ENCODE results near the gene C13orf46. TPM values are rescaled to one million over a fixed set of nuclear protein-coding genes. Genes with fewer than 3 reads are reported as not detected.

C13orf46 gene
- total RNA-seq, 1 donor from 2014 or later, result 0.65 TPM

DNA sequence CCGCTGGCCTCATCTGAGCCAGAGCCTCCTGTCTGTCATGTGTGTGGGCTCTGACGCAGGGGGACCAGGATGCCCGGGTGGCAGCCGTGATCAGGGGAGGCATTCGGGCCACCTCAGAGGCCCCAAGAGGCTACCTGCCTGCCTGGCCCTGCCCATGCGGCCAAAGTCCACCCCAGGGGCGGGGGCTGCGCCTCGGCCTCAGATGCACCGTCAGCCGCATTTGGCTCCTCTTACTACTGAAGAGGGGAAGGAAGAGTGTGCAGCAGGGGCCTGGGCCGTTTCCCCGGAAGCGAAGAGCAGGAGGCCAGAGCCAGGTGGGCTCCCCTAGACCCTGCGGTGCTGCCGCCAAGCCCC is 34.0 kb downstream of the C13orf46 start:
- DNase-seq (ENCODE audit: low read depth), result no peak

DNA sequence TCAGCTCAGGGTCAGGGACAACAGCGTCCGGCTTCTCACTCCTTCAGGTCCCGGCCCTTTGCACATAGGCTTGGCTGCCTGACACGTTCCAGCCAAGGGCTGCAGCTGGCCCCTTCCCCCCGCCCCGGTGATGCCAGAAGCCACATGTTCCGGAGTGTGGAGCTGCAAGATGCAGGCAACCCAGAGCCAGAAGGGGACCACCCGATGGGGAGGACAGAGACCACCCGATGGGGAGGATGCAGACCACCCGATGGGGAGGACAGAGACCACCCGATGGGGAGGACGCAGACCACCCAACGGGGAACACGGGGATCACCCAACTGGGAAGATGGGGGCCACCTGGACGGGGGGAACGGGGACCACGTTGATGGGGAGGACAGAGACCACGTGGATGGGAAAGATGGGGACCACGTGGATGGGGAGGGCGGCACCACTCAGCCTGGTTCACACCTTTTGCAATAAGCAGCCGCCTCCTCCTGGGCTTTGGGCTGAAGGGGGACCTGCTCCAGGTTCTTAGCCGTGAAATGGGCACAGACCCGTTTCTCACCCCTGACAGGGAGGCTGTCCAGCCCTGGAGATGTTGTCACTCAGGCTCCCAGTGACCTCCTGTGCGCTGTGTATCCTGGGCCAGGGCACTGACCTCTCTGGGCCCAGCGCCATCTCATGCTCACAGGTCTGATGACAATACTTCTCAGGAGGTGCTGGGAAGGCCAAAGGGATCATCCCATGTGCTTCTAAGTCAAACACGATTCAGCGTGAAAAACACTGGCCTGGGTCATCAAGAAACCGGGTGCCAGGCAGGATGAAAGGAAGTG is 34.5 kb downstream of the C13orf46 start:
- no peak for DNase-seq (ENCODE audit: low read depth)

DNA sequence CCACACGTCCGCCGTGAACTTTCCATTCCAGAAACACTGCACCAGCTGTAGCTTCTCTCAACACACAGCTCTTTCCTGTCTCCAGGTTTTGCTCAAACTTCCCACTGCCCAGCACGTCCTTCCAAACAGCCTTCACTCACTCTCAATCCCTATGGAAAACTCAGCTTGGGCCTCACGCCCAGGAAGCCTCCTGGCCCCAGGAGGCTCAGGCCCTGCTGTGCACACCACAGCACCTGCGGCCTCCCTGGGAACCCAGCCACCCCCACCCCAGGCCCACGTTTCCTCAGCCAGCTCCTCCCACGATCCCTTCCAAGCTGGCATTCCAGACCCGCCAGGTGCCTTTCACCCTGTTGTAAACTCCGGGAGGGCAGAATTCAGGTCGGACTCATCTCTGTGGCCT is 35.2 kb downstream of the C13orf46 start:
- no peak for DNase-seq (ENCODE audit: low read depth)

DNA sequence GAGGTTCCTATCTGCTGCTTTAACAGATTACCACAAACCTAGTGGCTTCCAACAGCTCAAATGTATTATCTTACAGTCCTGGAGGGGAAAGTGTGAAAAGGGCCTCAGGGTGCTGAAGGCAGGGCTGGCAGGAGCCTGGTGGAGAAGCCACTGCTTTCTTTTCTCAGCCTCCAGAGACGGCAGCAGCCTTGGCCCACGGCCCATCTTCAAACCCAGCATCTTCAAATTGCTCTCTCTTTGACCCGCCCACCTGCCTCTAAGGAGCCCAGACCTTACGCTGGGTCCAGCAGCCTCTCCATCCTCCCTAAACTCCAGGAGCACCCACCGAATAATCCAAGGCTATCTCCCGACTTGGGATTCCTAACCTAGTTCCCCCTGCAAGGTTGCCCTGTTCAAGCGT is 35.6 kb downstream of the C13orf46 start:
- DNase-seq (ENCODE audit: low read depth), result no peak

DNA sequence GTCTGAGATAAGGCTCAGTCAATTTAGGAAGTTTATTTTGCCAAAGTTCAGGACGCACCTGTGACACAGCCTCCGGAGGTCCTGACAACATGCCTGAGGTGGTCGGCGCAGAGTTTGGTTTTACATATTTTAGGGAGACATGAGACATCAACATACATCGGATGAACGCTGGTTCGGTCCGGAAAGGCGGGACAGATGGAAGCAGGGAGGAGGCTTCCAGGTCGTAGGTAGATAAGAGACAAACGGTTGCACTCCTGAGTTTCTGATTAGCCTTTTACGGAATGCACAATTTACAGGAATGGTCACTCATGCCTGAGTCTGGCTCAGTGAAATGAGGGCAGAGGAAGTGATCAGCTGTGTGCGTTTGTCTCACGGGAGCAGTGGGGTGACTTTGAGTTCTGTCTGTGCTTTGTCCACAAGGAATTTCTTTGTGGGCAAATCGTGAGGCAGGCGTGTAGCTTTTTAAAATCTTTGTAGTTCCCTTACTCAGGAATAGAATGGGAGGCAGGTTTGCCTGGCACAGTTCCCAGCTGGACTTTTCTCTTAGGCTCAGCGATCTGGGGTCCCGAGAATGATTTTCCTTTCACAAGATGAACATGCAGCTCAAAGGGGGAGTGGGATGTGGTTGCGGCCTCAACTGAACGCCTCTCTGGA is 36.2 kb downstream of the C13orf46 start:
- DNase-seq (ENCODE audit: low read depth), result peak; percentile 11

DNA sequence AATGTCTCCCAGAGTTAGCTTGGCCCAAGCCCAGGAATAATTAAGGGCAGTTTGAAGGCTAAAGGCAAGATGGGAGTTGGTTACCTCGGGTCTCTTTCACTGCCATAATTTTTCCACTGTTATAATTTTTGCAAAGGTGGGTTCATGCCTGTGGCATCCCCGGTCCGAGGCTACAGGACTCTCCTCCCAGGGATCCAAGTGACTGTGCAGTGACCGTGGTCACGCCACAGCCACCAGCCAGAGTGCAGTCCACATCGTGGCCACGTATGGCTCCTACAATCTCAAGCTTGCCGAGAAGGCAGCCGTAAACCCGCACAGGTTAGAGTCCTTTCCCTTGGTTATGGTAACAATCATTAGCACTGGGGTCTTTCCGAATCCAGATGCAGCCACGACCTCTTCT is 36.8 kb downstream of the C13orf46 start:
- DNase-seq (ENCODE audit: low read depth), result no peak

DNA sequence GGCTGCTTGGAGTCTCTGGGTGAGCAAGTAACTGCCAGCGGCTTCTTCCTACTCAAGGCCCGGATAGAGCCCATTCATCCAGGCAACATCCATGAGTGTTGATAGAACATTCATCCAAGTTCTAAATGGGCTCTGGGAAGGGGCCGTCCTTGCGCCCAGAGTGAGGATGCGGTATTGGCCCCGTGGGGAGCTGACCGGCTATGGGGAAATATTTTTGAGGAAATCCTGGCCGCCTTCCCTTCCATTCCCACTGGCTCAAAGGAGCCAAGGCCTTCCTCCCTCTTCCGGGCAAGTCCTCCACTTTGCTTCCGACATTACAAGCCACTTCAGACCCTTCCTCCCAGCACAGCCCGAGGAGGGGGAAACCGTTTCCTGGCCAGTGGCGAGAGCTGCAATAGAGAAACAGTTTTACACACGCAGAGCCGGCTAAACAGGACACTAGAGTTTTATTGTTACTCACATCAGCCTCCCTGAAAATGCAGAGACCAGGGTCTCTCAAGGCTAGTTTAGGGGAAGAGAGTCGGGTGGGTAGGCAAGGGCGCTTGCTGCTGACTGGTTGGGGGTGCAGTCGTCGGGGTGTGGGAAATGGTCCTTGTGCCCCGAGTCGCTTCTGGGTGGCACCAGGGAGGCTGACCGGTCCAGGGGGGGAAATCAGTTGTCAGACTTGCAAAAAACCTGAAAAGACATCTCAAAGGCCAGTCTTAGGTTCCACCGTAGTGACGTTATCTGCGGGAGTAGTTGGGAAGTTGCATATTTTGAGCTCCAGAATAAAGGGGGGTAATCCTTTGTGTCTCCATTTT is 37.5 kb downstream of the C13orf46 start:
- no peak for DNase-seq (ENCODE audit: low read depth)

DNA sequence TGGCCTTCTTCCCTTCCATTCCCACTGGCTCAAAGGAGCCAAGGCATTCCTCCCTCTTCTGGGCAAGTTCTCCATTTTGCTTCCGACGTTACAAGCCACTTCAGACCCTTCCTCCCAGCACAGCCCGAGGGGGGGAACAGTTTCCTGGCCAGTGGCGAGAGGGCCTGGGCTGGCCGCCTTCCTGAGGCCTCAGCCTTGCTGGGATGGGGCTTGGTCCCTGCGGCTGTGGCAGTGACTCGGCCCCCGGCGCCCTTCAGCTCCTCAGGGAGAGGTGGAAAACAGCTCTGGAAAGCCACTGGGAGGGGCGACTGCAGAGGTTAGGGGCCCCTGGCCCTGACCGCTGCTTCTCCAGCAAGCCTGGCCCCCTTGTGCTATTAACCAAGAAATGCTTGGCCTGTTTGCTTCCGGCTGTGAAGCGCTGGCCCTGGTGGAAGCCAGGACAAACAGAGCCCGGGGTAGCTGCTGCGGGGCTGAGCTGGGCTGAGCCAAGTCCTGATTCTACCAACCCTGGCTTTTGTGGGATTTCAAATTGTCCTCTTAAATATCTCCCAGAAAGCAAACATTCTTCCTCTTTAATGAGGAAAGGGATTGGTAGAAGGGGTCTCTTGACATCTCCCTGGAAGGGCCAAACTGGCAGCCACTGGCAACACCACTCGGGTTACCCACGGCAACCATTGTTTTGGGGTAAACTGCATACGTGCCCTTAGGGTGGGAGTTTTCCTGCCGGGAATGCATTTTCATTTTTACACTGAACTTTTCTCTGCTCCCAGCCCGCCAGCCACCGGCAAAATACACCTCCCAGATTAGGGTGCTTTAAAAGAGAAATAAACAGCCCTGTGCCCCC is 38.7 kb downstream of the C13orf46 start:
- no peak for DNase-seq (ENCODE audit: low read depth)

DNA sequence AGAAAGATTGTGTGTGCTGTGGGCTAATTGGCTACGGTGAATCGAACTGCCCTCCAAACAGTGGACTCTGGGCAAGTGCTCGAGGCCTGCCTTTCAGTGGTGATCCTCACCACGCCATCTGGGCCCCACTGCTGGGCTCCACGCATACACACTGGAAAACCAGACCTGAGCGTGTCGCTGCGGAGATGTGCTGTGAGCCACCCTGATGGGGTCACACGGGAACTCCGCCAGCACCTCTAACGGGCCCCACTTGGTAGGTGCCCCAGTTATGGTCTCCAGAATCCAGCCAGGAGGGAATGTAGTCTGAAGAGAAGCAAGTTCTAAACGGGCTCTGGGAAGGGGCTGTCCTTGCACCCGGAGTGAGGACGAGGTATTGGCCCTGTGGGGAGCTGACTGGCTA is 39.3 kb downstream of the C13orf46 start:
- no peak for DNase-seq (ENCODE audit: low read depth)

DNA sequence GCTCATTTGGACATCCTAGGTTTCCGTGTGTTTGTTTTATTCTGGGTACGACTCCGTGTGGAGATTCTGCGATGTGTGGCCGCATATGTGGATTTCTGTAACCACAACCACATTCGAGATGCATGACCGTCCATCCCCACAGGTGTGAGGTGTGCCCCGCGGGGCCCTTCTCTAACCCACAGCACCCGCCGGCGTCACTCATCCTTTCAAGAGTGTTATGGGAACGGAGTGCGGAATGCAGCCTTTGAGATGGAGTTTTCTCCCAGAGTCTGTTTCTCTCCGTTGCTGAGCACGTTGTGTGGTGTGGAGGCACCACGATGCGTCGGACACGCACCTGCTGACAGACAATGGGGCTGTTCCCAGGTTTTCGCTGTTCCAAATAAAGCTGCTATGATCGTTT is 40.0 kb downstream of the C13orf46 start:
- DNase-seq (ENCODE audit: low read depth), result no peak

DNA sequence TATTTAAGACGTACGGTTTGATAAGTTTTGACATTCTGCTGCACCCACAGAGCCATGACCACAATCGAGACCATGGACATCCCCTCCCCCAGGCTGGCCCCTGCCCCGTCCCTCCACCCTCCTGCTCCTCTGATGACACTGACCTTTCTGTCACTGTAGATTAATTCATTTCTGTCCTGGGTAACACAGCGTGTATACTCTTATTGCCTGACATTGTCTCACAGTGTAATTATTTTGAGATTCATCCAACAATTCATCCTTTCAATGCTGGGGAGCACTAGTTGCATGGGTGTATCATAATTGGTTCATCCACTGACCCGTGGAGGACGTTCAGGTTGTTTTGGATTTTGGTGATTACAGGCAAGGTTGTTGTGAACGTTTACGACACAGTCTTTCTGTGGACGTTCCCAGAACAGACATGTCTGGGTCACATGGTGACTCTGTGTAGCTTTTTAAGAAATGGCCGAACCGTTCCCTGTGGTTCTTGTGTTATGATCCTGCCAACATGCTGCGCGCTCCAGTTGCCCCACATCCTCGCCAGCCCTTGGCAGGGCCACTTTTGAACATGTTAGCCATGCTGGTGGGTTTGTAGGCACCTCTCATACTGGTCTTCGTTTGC is 41.9 kb downstream of the C13orf46 start:
- no peak for DNase-seq (ENCODE audit: low read depth)

DNA sequence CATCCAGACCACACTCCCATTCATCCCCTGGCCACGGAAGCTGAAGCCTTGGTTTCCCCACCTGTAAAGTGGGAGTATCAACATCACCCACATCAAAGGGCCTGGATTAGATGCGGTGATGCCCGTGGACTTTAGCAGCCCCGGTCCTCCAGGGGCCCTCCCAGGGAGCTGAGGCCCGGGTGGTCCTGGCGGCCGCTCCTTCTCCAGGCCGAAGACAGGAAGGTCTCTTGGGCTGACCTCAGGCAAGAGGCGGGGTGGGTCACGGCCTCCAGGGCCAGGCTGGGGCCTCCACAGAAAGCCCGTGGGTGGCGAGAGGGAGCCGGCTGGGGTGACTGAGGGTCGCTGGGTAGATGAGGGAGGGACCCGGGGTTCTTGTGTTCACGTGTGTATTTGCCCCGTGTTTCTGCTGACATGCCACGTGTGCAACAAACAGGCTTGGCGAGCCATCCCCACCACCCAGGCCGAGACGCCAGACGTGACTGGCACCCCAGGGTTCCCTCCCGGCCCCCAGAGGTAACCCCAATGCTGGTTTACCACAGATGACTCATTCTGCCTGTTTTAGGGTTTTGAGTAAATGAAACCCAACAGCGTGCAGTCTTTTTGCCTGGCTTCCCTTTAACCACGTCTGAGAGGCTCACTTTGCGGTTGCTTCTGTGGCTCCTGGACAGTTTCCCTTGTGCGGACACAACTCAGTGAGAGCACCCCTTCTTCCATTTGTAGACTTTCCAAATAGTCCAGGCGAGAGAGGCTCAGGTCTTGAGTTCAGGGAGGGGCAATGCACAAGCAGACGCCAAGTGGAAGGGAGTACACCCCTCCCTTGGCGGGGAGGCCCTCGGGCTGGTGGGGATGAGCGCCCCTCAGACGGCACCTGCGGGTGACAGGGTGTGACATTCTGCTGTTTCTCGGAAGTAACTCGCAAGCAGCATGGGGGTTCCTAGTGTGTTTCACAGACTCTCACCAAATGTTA is 42.9 kb downstream of the C13orf46 start:
- no peak for DNase-seq (ENCODE audit: low read depth)

DNA sequence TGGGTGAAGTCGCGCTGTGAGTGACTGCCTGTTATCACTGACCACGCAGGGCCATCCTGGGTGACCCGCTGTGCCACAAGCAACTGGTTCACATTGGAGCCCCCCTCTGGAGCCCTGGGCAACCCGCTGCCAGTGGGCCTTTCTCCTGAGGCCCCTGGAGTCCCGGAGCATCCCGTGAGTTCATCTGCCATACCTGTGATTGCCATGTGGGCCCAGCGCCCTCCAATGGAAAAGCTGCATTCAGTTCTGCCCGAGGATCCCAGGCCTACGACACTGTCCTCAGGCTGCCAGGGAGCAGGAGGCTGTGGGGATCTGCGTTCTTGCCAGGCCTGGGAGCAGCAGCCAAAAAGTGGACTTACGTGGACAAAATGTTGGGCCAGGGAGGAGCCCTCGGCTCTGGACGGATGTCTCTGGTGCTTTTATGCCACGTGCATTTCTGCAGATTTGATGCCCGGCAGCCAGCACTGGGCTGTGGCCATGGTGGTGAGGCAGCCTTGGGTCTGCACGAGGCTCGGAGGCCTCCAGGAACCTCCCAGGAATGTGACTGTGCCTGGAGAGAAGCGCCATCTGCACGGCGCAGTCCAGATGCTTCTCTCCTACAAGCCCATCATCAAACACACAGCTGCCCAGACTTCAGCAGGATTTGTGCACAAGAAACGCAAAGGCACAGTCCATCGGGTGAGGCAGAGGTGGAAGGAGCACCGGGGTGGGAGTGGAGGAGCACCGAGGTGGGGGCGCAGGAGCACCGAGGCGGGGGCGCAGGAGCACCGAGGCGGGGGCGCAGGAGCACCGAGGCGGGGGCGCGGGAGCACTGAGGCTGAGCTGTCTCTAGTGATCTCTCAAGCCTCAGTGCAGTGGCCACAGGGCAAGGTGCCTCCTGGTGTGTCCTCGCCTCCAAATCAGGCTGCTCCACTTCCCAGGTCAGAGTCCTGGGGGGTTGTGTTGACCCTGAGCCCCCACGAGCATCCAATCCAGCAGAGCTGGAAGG is 44.0 kb downstream of the C13orf46 start:
- DNase-seq (ENCODE audit: low read depth), result no peak

DNA sequence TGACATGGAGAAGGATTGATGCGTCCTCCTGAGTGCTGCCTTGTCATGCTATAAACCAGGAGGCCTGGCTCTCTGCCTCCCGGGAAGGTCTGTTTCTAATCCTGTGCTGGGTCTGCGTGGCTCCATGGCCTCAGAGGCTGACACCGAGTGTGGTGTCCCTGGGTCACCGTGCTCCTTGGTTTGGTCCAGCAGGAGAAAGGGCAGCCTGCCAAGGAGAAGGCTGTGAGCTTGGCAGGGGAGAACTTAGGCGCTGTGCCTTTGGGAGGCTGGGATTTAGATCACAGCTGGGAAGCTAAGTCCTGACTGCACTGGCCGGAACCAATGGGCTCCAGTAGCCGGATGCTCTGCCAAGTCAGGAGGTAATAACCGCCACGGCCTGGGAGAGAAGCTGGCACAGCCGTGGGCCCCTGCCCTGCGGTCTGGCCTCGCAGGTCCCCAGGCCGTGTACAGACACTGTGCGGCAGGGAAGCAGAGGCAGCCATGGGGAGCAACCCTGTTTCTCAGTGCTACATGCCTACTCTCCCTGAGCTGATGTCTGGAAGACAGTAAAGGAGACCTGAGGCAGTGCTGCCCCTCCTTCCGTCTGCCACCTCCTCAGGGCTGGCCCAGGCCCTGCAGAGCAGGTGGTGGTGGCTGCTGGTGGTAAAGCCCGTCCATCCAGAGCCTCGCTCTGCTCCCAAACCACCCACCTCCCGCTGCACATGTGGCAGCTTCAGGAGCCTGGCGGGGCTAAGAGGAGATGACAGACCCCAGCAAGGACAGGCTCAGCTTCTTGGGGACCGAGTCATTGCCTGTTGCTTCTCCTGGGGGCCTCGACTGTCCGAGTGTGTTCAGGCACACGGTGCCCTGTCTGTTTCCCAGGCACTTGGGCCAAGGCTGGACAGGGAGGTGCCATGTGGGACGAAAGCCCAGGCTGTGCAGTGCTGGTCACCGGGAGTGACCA is 44.9 kb downstream of the C13orf46 start:
- no peak for DNase-seq (ENCODE audit: low read depth)

DNA sequence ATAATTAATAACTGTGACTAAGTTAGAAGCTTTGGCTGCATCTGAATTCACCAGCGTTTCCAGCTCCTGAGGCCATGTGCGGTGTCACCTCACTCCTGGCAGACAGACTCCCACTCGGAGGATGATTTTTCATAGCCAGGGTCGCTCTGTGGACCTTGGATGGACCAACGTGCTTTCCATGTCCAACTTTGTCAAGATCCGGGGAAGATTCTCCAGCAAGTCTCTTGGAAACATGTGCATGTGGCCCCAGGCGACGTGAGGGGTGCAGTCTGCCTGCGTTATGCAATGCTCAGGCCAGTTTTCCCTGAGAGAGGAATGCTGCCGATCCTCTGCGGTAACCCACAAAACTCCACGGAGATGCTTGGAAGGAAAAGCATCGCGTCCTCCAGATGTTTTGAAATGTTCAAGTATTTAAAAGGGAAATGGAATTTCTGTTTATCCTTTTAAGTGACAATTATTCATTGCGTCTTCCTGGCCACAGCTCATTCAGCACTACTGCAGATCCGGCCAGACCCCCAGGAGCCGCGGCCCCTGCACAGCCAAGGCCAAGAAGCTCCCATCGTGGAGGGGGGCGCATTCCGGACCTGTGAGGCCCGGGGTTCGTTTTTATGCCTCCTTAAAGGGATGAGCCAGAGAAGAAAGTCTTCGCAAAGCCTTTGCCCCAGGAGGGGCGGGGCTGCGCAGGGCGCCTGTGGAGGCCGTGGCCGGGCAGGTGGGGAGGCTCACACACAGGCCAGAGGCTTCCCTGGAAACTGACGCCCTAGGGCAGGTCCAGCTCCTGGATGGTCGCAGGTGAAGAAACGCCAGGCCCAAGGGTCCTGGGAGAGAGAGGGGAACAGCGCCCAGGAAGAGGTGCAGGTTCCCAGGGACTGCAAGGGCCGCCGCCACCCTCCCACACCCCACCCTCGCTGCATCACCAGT is 46.0 kb downstream of the C13orf46 start:
- DNase-seq (ENCODE audit: low read depth), result no peak

DNA sequence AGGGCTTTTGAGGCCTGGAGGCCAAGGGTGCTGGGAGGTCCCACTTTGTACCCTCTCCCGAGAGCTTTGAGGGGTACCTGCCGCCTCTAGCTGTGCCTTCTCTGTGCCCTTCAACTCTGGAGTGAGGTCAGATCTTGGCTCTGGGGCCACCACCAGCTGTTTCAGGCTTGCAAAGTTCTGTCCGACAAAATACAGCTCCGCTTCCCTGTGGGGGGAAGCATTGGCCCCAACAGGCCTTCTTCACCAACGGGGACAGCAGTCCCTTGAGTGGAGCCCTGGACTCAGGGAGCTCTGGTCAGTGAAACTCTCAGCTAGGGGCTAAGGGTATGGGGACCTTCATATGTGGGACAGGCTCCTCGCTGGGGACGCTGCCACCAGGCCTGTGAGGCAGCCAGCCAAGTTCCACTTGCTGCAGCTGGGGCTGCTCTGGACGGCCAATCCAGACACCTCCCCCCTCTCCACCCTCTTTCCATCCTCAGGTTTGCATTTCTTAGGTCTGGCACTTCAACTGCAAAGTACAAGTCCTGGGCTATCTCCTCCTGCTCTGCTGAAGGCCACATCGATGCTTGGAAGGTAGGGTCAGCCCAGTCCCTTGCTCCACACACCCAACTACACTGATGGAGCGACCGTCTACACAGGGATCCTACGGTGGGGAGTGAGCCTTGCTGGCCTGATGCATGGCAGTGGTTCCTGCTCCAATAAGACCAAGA is 46.8 kb downstream of the C13orf46 start:
- no peak for DNase-seq (ENCODE audit: low read depth)
